Measurements from ENCODE around the gene TIMP3.

Gene TIMP3

DNA sequence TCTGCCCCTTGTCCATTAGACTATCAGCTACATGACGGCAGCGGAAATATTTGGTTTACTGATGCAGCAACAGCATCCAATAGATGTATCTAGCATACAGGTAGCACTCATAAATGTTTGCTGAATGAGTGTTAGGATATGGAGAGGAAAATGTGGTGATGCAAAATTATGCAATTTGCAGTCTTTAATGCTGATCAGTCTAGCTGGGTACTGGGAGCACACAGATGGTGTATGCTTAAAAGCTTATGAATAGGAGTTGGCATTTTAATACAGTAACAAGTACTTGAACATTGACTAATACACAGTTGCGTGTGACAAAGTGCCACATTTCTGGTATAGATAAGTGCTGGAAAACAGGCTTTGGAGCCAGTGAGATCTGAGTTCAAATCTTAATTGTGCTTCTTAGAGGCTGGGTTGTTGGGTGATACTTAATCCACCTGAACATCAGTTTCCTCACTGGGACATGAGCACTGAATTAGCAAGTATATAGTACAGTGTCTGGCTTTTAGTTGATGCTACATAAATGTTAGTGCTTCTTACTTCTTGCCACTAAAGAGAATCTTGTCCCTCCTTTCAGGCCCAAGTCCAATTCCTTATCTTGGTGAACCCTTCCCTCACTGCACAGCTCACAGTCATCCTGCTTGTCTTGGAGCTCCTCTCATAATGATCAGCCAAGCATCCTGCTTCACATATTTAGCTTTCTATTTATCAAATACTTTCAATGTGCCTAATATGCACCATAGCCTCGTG, 99.6 kb downstream of the TIMP3 start:
- DNase-seq, result no peak

DNA sequence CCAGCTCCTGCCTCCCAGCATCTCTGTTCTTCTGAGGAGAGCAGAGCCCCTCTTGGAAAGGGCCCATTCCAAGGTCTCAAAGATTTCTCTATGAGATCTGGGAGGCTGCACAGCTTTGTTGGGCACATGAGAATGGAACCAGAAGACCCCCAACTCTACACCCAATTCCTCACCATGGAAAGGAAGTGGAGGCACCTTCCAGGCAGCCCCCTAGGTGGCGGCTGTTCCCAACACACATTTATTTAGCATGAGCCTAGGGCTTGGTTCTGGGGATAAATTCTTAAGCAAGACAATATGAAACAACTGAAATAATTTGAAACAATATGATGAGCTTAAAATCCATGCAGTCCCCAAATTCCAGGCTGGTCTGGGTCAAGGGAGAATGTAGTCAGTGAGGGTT, 100.4 kb downstream of the TIMP3 start:
- DNase-seq, result no peak

DNA sequence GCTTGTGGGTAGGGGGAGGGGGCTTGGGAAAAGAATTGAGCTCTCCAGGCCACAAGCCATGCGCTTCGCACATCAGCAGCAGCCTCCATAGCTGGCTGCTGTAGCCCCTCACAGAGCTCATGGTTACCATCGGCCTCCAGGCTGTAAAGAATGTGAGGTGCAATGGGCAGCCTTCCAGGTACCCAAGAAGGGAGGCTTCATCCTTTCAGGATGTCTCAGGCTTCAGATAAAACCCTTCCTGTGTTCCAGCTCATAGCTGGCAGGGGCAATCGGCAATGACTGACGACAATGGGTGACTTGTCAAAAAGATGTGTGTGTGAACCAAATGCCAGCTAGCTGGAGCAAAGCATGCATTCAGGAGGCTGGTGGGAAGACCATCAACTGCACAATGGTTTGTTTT, 102.0 kb downstream of the TIMP3 start:
- no peak for DNase-seq

DNA sequence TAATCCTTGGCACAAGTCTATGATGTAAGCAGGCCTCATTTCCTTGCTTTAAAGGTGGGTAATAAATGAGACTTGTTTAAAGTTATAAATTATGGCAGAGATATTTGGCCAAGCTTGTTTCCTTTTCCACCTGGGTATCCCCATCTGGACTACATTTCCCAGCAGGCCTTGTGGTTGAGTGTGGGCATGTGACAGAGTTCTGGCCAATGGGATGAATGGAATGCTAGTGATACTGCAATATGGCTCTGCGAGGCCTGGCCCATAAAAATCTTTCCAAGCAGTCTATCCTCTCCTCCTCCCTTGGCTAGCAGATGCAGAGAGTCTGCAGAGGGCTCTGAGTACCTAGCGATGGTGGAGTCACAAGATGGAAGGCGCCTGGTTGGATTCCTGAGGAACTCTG, 102.5 kb downstream of the TIMP3 start:
- DNase-seq, result no peak

DNA sequence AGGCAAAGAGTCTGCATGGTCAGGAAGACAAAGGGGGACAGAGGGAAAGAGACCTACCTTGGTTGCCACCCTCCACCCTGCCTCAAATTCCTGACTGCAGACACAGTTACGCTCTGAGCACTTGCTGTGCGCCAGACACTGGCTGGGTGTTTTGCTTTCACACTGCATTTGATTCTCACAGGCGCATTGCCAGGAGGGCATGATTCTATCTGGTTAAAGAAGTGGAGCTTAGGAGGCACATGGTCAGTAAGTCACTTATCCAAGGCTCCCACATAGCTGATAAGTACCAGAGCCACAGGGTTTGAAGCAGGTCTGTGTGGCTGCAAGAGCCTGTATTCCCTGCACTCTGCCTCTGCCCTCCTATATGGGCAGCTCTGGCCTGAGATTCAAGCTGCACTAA, 103.9 kb downstream of the TIMP3 start:
- DNase-seq, result no peak

DNA sequence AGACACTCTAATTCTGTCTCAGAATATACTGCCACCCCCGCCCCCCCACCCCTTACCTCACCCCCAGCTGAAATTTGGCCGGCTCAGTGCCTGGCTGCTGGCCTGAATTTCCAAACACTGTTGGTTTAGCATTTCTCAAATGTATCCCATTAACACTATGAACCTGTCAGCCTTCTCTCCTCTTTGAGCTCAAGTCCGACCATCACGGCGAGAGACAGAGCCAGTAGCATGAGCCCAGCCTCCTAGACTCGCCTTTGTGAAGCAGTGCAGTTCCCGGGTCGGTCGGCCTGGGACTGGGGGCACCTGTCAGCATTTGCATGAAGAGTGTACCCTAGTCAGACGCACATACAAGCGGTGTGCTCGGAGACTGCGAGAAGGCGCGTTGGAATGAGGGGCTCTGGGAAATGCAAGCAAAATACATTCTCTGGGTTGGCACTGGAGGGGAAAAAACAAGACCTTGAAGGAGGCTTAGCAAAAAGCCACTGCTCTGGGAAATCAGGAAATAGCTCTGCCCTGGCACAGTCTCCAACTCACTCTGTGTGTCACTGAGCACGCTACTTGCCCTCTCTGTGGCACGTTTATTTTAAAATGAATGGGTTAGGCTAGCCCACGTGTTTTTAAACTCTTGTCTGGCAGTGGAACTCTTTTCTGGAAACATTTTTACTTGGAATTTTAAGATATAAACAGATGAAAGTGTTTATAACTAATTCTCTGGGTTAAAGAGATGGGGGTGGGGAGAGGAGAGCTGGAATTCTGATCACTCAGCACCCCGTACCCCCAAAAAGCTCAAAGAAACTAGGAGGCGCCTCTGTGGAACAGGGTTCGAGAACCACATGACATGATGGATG, 108.3 kb downstream of the TIMP3 start:
- DNase-seq, result no peak

DNA sequence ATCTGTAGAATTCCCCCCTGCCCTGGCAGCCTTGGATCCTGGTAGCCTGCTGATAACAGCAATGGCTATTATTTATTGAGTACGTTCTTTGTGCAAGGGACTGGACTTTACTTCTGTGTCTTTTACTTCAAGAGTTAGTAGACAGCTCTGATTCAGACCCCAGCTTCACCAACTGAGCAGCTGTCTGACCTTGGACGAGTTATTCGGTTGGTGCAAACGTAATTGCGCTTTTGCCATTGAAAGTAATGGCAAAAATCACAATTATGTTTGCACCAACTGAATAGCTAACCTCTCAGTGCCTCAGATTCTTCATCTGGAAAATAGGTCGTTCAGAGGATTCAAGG, 108.9 kb downstream of the TIMP3 start:
- DNase-seq, result no peak

DNA sequence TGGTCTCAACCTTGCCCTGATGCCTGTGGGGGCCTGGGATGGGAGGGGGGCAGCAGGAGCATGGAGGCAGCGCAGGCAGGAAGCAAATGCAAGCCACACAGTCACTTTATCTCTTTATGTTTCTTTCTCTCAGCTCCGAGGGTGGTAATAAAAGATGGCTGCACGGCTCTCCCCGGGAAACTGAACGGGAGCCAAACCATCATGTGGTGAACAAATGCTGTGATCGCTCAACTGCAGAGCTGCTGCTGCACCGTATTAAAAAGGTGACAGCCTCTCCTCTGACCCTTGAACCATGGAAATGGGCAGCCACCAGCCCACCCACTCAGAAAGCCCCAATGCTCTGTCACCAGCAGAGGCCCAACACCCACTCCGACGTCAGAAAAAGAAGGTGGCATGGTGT, 110.0 kb downstream of the TIMP3 start:
- DNase-seq, result no peak

Measured in SIG-M5 (cell line).